ENCODE data around the gene CTNND1. TPM values are rescaled to one million over a fixed set of nuclear protein-coding genes. Genes with fewer than 3 reads are reported as not detected.

Gene CTNND1
- total RNA-seq, 1 donor from 2014 or later: 58.9 TPM

DNA sequence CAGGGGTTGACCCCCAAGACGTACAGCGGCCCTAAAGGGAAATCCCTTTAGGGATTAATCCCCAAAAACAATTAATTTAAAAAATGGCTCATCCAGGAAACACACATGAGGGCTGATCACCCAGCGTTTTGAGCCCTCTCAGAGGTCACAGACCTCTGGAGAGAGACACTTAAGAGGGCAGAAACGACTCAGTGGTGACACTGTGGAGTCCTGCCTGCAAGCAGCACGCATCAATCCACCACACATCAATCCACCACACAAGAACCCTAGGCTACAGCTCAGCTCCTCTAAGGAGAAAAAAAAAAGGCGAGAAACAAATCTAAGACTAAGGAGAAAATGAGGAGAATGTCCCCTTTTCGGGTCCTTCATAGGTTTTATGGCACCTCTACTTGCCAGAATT lies 32.8 kb upstream of the CTNND1 start:
- Histone ChIP-seq H3K27me3 (ENCODE audit: low read depth) (no peaks in the 10 kb centered on the region), H3K4me3 (no peak overlapping the region), H3K36me3 (no peaks in the 10 kb centered on the region), H3K9me3 (replicated peaks) (no peaks in the 10 kb centered on the region), H3K4me1 (peaks cover 22% of the 10 kb centered on the region), H3K27ac (replicated peaks) (no peak overlapping the region)
- TF ChIP-seq, protein P1, sequence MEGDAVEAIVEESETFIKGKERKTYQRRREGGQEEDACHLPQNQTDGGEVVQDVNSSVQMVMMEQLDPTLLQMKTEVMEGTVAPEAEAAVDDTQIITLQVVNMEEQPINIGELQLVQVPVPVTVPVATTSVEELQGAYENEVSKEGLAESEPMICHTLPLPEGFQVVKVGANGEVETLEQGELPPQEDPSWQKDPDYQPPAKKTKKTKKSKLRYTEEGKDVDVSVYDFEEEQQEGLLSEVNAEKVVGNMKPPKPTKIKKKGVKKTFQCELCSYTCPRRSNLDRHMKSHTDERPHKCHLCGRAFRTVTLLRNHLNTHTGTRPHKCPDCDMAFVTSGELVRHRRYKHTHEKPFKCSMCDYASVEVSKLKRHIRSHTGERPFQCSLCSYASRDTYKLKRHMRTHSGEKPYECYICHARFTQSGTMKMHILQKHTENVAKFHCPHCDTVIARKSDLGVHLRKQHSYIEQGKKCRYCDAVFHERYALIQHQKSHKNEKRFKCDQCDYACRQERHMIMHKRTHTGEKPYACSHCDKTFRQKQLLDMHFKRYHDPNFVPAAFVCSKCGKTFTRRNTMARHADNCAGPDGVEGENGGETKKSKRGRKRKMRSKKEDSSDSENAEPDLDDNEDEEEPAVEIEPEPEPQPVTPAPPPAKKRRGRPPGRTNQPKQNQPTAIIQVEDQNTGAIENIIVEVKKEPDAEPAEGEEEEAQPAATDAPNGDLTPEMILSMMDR (IDR thresholded peaks at IDR 0.05; ENCODE audit: borderline replicate concordance): no peak
- no peak for DNase-seq
- intact Hi-C loops (cut with micrococcal nuclease): no loop called here

DNA sequence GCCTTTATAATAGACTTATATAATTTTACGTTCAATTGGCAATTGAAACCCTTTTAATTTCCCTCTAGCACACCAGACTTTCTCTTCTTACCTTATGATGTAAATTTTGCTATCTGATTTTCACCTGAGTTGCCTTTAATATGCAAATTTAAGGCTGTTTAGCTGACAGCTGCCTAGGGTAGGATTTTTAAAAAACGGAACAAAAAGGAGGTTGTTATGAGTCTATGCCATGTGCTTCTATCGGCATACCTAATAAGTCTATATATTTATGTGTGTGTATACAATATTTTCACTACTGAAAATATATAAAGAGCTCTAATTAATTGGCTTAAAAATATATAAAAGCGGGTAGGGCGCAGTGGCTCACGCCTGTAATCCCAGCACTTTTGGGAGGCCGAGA lies 32.1 kb upstream of the CTNND1 start:
- no peak for DNase-seq

DNA sequence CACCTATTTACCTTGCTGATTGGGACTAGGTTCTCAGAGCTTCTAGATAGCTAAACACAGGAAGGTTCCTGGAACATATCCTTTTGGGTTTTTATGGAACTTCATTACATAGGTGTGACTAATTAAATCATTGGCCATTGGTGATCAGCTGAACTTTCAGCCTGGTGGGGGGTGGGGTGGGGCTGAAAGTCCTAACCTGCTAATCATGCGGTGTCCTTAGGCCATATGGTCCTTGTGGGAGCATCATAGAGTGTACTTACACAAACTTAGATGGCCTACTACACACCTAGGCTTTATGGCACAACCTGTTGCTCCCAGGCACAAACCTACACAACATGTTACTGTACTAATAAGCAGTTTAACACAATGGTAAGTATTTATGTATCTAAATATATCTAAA lies 28.9 kb upstream of the CTNND1 start:
- Histone ChIP-seq H3K36me3 (peaks cover 17% of the 10 kb centered on the region), H3K4me3 (no peak overlapping the region), H3K9me3 (replicated peaks) (no peaks in the 10 kb centered on the region), H3K4me1 (peaks cover 24% of the 10 kb centered on the region), H3K27me3 (ENCODE audit: low read depth) (no peaks in the 10 kb centered on the region), H3K27ac (replicated peaks) (no peak overlapping the region)
- DNase-seq: no peak
- intact Hi-C loops (cut with micrococcal nuclease): no loop called here
- TF ChIP-seq, protein P1 (IDR thresholded peaks at IDR 0.05; ENCODE audit: borderline replicate concordance): no peak

More for the DNA sequence above, 32.1 kb upstream of the CTNND1 start:
- H3K9me3 ChIP-seq (replicated peaks): no peaks in the 10 kb centered on the region
- H3K4me3 ChIP-seq: no peak overlapping the region
- no peaks in the 10 kb centered on the region for H3K27me3 ChIP-seq (ENCODE audit: low read depth)
- peaks cover 5% of the 10 kb centered on the region for H3K36me3 ChIP-seq
- TF ChIP-seq, protein P1 (IDR thresholded peaks at IDR 0.05; ENCODE audit: borderline replicate concordance): no peak
- H3K4me1 ChIP-seq: peaks cover 22% of the 10 kb centered on the region
- no peak overlapping the region for H3K27ac ChIP-seq (replicated peaks)
- intact Hi-C loops (cut with micrococcal nuclease): no loop called here

DNA sequence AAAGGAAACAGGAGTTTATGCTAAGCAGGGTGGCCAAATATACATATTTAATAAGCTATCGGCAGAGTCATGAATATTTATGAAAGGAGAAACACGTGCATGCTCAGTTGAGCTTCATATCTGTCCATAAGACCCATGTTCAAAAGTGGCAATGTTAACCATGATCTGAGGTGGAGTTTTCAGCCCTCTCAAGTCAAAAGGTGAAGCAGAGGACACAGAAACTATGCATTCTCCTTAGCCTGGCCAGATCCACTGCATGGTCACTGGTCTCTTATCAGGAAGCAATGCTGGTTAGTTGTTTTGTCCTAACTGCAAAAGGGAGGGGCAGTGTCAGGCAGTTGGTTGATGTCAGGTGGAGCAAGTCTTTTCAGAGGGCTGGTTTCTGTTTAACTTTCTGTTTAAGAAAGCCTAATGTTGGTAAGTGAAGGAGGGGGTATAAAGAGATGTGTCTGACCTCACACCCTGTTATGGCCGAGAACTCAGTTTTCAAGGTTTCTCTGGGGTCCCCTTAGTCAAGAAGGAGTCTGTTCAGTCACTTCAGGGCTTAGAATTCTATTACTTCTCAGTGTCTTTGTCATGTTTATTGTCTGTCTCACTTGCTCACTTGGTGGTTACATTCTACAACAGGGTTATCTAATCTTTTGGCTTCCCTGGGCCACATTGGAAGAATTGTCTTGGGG lies 25.8 kb upstream of the CTNND1 start:
- DNase-seq: no peak
- intact Hi-C loops (cut with micrococcal nuclease): no loop called here
- Histone ChIP-seq H3K4me1 (peaks cover 30% of the 10 kb centered on the region), H3K27me3 (ENCODE audit: low read depth) (no peaks in the 10 kb centered on the region), H3K9me3 (replicated peaks) (no peaks in the 10 kb centered on the region), H3K36me3 (peaks cover 44% of the 10 kb centered on the region), H3K27ac (replicated peaks) (peak overlapping the region; percentile 72), H3K4me3 (no peak overlapping the region)
- TF ChIP-seq, protein P1 (IDR thresholded peaks at IDR 0.05; ENCODE audit: borderline replicate concordance): no peak

DNA sequence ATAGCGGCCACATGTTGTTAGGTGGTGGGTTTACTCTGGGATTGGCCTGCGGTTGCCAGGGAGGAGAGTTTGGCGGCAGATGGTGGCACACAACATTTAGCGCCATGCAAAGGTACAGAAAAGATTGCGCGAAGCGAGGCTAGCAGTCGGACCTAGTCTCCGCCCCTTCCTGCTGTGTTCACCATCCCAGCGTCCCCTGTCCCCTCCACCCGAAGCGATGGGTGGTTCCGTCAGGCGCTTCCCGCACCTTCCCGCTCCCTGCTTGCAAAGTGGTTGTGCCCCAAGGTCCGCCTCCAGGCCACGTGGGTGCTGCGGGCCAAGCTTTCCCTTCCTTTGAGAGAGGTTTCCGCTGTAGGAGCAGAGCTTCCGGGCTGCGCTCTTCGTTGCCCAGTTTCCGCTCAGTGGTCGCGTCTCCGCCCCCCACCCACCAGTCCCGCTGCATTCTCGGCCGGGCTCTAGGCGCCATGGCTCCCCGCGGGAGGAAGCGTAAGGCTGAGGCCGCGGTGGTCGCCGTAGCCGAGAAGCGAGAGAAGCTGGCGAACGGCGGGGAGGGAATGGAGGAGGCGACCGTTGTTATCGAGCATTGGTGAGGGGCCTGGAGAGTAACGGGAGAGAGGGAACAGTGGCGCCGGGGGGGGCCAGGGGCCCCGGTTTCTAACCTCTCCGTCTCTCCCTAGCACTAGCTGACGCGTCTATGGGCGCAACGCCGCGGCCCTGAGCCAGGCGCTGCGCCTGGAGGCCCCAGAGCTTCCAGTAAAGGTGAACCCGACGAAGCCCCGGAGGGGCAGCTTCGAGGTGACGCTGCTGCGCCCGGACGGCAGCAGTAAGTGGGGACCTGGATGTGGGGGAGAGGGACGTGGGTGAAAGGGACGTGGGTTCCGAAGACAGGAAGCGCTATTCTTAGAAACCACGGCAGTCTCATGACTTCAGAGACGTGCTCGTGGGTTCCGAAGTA lies 20.2 kb upstream of the CTNND1 start, which contains the start of gene SELENOH:
TSS of gene SELENOH (plus strand) at position 360 of the 955 bp plus-strand sequence. CDS start at position 465, 105 bp downstream.
- H3K9me3 ChIP-seq (replicated peaks): no peaks in the 10 kb centered on the region
- H3K4me1 ChIP-seq: peaks cover 55% of the 10 kb centered on the region
- H3K27ac ChIP-seq (replicated peaks): peak within 1 kb of the TSS; percentile 91
- no peaks in the 10 kb centered on the region for H3K27me3 ChIP-seq (ENCODE audit: low read depth)
- intact Hi-C loops (cut with micrococcal nuclease): loop anchor here (5.0 kb wide), 1 partner anchor 61 kb away; no protein-coding TSS in a partner anchor
- TF ChIP-seq, protein P1 (IDR thresholded peaks at IDR 0.05; ENCODE audit: borderline replicate concordance): no peak
- H3K4me3 ChIP-seq: peak within 1 kb of the TSS; percentile 76
- H3K36me3 ChIP-seq: peaks cover 67% of the 10 kb centered on the region
- DNase-seq: peak; percentile 95
